Measurements from ENCODE around the gene CDKAL1. TPM values are rescaled to one million over a fixed set of nuclear protein-coding genes. Genes with fewer than 3 reads are reported as not detected.

CDKAL1 gene
- total and polyA plus RNA-seq, 10 donors, result 4.8 to 26.9 (median 20.1) TPM

DNA sequence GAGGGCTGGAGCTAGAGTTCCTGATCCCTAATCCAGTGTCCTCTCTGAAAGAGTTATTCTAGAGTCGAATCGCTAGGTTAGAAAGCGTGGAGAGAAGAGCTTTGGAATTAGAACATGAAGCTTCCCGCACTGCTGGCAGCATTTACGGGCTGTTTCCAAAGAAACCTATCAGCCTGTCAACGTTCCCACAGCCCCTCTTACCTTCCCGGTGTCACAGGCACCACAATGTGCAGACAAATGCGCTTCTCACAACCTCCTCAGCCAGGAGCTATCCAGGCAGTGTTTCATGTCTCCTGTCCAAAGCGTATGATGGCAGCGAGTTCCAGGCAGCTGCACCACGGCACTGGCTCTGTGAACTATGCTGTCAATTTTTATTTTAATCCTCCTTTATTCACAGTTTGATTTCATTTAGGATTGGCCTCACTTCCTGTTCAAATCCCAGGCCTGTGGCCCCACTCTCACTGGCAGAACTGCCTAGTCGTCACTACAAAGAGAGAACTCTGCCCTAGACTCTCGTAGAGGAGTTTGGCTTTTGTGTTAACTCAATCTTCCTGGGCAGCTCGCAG, 736.5 kb downstream of the CDKAL1 start:
- Histone ChIP-seq H3K27ac (no peak overlapping the region), H3K4me1 (no peaks in the 10 kb centered on the region), H3K4me3 (no peak overlapping the region), H3K9me3 (peaks cover 0 to 17% (median 7%) of the 10 kb centered on the region in 8 donors), H3K36me3 (no peaks in the 10 kb centered on the region), H3K27me3 (replicated peaks in 1 of 7) (no peaks in the 10 kb centered on the region)
- DNase-seq, result no peak
- TF ChIP-seq CTCF (IDR thresholded peaks at IDR 0.05 in 8 of 11, conservative IDR thresholded peaks at IDR 0.05 in 3 of 11), result no peak
- no peak for TF ChIP-seq POLR2A (IDR thresholded peaks at IDR 0.05)
- no peak for TF ChIP-seq POLR2AphosphoS5 (IDR thresholded peaks at IDR 0.05)
- WGBS, 5 donors, result 80 to 89% (median 85%) methylated on average over 14 of the region's 14 CpGs
- intact Hi-C loops (cut with DNase I; ENCODE audit: low total_unique reads), result no loop called here

DNA sequence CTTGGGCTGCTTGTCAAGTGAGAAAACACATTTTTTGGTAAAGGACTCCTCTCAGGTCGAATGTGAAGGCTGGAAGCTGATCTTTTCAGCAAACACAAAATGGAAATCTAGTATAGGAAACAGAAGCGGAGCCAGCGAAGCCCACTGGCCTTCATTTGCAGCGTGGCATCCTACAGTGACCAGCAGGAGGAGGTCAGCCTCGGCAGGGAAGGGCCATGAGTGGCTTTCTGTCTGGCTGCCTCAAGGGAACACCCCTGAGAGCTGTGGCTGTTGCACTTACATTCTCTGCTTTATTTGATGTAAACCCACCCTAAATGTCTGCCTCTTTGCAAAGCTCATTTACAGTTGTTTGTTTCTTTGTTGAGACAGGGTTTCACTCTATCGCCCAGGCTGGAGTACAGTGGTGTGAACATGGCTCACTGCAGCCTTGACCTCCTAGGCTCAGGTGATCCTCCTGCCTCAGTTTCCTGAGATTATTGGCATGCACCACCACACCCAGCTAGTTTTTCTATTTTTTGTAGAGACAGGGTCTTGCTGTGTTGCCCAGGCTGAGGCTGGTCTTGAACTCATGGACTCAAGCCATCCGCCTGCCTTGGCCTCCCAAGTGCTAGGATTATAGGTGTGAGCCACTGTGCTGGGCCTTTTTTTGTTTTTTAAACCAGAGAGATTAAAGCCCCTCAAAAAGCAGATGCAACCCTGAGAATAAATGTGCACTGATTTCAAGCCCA, 737.3 kb downstream of the CDKAL1 start:
- Histone ChIP-seq H3K27me3 (replicated peaks in 1 of 7) (no peaks in the 10 kb centered on the region), H3K4me3 (no peak overlapping the region), H3K27ac (no peak overlapping the region), H3K9me3 (peaks cover 0 to 17% (median 7%) of the 10 kb centered on the region in 8 donors), H3K36me3 (no peaks in the 10 kb centered on the region), H3K4me1 (no peaks in the 10 kb centered on the region)
- intact Hi-C loops (cut with DNase I; ENCODE audit: low total_unique reads), result no loop called here
- WGBS, 5 donors, result 83 to 88% (median 86%) methylated on average over 7 of the region's 7 CpGs
- DNase-seq, result no peak
- TF ChIP-seq POLR2A (IDR thresholded peaks at IDR 0.05), result no peak
- TF ChIP-seq POLR2AphosphoS5 (IDR thresholded peaks at IDR 0.05), result no peak
- TF ChIP-seq CTCF (IDR thresholded peaks at IDR 0.05 in 8 of 11, conservative IDR thresholded peaks at IDR 0.05 in 3 of 11), result no peak

- 80 to 92% (median 87%) methylated on average over 2 of the region's 2 CpGs for WGBS, 5 donors
- DNase-seq, result no peak
- Histone ChIP-seq H3K36me3 (no peaks in the 10 kb centered on the region), H3K4me1 (no peaks in the 10 kb centered on the region), H3K9me3 (peaks cover 0 to 17% (median 7%) of the 10 kb centered on the region in 8 donors), H3K4me3 (no peak overlapping the region), H3K27me3 (replicated peaks in 1 of 7) (no peaks in the 10 kb centered on the region), H3K27ac (no peak overlapping the region)
- TF ChIP-seq POLR2A (IDR thresholded peaks at IDR 0.05) (no peak), CTCF (IDR thresholded peaks at IDR 0.05 in 8 of 11, conservative IDR thresholded peaks at IDR 0.05 in 3 of 11) (no peak), POLR2AphosphoS5 (IDR thresholded peaks at IDR 0.05) (no peak)
- intact Hi-C loops (cut with DNase I; ENCODE audit: low total_unique reads), result no loop called here
Observed at GRCh38 chr6:21273451-21273850, 739.2 kb downstream of the CDKAL1 start.

GRCh38 chr6:21274851-21275250, 740.6 kb downstream of the CDKAL1 start:
- Histone ChIP-seq H3K4me3 (no peak overlapping the region), H3K27ac (no peak overlapping the region), H3K36me3 (no peaks in the 10 kb centered on the region), H3K9me3 (peaks cover 0 to 17% (median 7%) of the 10 kb centered on the region in 8 donors), H3K4me1 (no peaks in the 10 kb centered on the region), H3K27me3 (replicated peaks in 1 of 7) (no peaks in the 10 kb centered on the region)
- TF ChIP-seq POLR2A (IDR thresholded peaks at IDR 0.05) (no peak), CTCF (IDR thresholded peaks at IDR 0.05 in 8 of 11, conservative IDR thresholded peaks at IDR 0.05 in 3 of 11) (no peak), POLR2AphosphoS5 (IDR thresholded peaks at IDR 0.05) (no peak)
- WGBS, 5 donors, result 82 to 89% (median 85%) methylated on average over 6 of the region's 6 CpGs
- intact Hi-C loops (cut with DNase I; ENCODE audit: low total_unique reads), result no loop called here
- no peak for DNase-seq

Data from spleen (tissue), 11 donors.